Astrocyte (in vitro differentiated cells and primary cell): ENCODE results near the gene BRMS1L. TPM values are rescaled to one million over a fixed set of nuclear protein-coding genes. Genes with fewer than 3 reads are reported as not detected.

Experiments
- DNase-seq: peaks from one replicate; pipeline ENCODE4 v3.0.0-alpha.2; 2010; ENCODE audit warnings: low read depth
- FAIRE-seq: peaks from 2 replicates; lab custom pipeline; 2011; peaks lifted over from hg19 to GRCh38; lab: Jason Lieb, UNC
- H2AFZ ChIP-seq: 2 replicates; pipeline ENCODE4 v1.6.0; 2012; ENCODE audit warnings: low read depth, low read length, inconsistent platforms
- H3K27ac ChIP-seq: 2 replicates; pipeline ENCODE4 v1.5.1; 2011; ENCODE audit warnings: low read depth, low read length, inconsistent platforms
- H3K27me3 ChIP-seq: 2 replicates; pipeline ENCODE4 v1.6.0; 2011; ENCODE audit warnings: low read length, inconsistent platforms; ENCODE audit not compliant: insufficient read depth
- H3K36me3 ChIP-seq: 2 replicates; pipeline ENCODE4 v1.5.1; 2011; ENCODE audit warnings: low read length, inconsistent platforms; ENCODE audit not compliant: insufficient read depth
- H3K4me1 ChIP-seq: 2 replicates; pipeline ENCODE4 v1.5.1; 2011; ENCODE audit warnings: low read length, inconsistent platforms; ENCODE audit not compliant: insufficient read depth
- H3K4me2 ChIP-seq: 2 replicates; pipeline ENCODE4 v1.6.0; 2012; ENCODE audit warnings: low read length, inconsistent platforms
- H3K4me3 ChIP-seq: 2 replicates; pipeline ENCODE4 v1.5.1; 2011; ENCODE audit warnings: low read depth, mild to moderate bottlenecking, low read length, inconsistent platforms; ENCODE audit not compliant: insufficient read depth
- H3K79me2 ChIP-seq: 2 replicates; pipeline ENCODE4 v1.6.0; 2012; ENCODE audit warnings: mild to moderate bottlenecking, low read length, inconsistent platforms; ENCODE audit not compliant: insufficient read depth
- H3K9ac ChIP-seq: 2 replicates; pipeline ENCODE4 v1.6.0; 2012; ENCODE audit warnings: mild to moderate bottlenecking, low read length, inconsistent platforms
- H3K9me3 ChIP-seq: 2 replicates; pipeline ENCODE4 v1.5.1; 2012; ENCODE audit warnings: low read depth, mild to moderate bottlenecking, low read length, inconsistent platforms; ENCODE audit not compliant: insufficient read depth
- H4K20me1 ChIP-seq: 2 replicates; pipeline ENCODE4 v1.6.0; 2012; ENCODE audit warnings: low read length, inconsistent platforms; ENCODE audit not compliant: insufficient read depth
- H3K27ac Mint-ChIP-seq: one replicate; pipeline ENCODE4 v1.8.0; 2021; ENCODE audit warnings: mild to moderate bottlenecking, mixed read lengths; ENCODE audit not compliant: unreplicated experiment
- H3K27me3 Mint-ChIP-seq: one replicate; pipeline ENCODE4 v1.8.0; 2021; ENCODE audit warnings: low read depth, mixed read lengths; ENCODE audit not compliant: unreplicated experiment
- H3K36me3 Mint-ChIP-seq: one replicate; pipeline ENCODE4 v1.8.0; 2021; ENCODE audit warnings: low read depth, mixed read lengths; ENCODE audit not compliant: unreplicated experiment
- H3K4me1 Mint-ChIP-seq: one replicate; pipeline ENCODE4 v1.8.0; 2021; ENCODE audit warnings: low read depth, mixed read lengths; ENCODE audit not compliant: unreplicated experiment
- H3K4me3 Mint-ChIP-seq: one replicate; pipeline ENCODE4 v1.8.0; 2021; ENCODE audit warnings: mild to moderate bottlenecking, moderate library complexity, mixed read lengths; ENCODE audit not compliant: unreplicated experiment
- H3K9me3 Mint-ChIP-seq: one replicate; pipeline ENCODE4 v1.8.0; 2021; ENCODE audit warnings: mild to moderate bottlenecking, mixed read lengths; ENCODE audit not compliant: unreplicated experiment
- EZH2 ChIP-seq: IDR thresholded peaks from 2 replicates; pipeline ENCODE4 v1.6.1; 2012; ENCODE audit warnings: mild to moderate bottlenecking, low read length, inconsistent platforms; ENCODE audit not compliant: insufficient read depth
- total RNA-seq: library from RNA; stranded (reverse); gene quantifications from 2 replicates; pipeline ENCODE4 v1.2.1, GENCODE V29; 2021
- TF ChIP-seq, protein P1 (sequence below): IDR thresholded peaks from 2 replicates; pipeline ENCODE4 v1.5.1; 2011; ENCODE audit warnings: low read depth, mild to moderate bottlenecking, inconsistent platforms, low read length, moderate library complexity; ENCODE audit not compliant: insufficient read depth

The BRMS1L gene
- total RNA-seq, 1 donor from 2014 or later = 12.0 TPM

DNA sequence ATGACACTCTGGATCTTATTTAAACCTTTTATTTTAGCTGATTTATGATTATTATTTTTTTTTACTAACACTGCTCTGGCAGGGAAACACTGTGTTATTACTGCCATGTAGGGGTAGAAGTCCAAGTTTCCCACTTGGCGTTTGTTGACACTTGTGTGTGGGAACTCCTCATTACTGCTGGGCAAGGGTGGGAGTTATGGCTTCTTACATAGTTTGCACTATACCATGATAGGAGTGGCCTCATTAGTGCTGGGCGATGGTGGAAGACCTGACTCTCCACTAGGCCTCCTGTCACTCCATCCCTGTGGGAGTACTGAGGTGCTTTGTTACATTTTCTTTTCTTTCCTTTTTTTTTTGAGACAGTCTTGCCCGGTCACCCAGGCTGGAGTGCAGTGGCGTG is 83.5 kb downstream of the BRMS1L start:
- Histone ChIP-seq H4K20me1 (no peaks in the 10 kb centered on the region), H3K9ac (no peak overlapping the region), H3K4me3 (no peak overlapping the region), H3K79me2 (no peaks in the 10 kb centered on the region), H3K36me3 (no peaks in the 10 kb centered on the region), H3K27me3 (no peaks in the 10 kb centered on the region), H3K4me2 (no peak overlapping the region), H3K4me1 (no peaks in the 10 kb centered on the region), H3K9me3 (no peaks in the 10 kb centered on the region), H2AFZ (no peak overlapping the region), H3K27ac (no peak overlapping the region)
- Mint-ChIP-seq H3K27me3 (no peaks in the 10 kb centered on the region), H3K27ac (no peak overlapping the region), H3K9me3 (no peaks in the 10 kb centered on the region), H3K36me3 (no peaks in the 10 kb centered on the region), H3K4me3 (no peak overlapping the region), H3K4me1 (no peaks in the 10 kb centered on the region)
- TF ChIP-seq EZH2 = no peak
- TF ChIP-seq, protein P1, sequence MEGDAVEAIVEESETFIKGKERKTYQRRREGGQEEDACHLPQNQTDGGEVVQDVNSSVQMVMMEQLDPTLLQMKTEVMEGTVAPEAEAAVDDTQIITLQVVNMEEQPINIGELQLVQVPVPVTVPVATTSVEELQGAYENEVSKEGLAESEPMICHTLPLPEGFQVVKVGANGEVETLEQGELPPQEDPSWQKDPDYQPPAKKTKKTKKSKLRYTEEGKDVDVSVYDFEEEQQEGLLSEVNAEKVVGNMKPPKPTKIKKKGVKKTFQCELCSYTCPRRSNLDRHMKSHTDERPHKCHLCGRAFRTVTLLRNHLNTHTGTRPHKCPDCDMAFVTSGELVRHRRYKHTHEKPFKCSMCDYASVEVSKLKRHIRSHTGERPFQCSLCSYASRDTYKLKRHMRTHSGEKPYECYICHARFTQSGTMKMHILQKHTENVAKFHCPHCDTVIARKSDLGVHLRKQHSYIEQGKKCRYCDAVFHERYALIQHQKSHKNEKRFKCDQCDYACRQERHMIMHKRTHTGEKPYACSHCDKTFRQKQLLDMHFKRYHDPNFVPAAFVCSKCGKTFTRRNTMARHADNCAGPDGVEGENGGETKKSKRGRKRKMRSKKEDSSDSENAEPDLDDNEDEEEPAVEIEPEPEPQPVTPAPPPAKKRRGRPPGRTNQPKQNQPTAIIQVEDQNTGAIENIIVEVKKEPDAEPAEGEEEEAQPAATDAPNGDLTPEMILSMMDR = no peak
- no peak for DNase-seq
- FAIRE-seq = no peak

DNA sequence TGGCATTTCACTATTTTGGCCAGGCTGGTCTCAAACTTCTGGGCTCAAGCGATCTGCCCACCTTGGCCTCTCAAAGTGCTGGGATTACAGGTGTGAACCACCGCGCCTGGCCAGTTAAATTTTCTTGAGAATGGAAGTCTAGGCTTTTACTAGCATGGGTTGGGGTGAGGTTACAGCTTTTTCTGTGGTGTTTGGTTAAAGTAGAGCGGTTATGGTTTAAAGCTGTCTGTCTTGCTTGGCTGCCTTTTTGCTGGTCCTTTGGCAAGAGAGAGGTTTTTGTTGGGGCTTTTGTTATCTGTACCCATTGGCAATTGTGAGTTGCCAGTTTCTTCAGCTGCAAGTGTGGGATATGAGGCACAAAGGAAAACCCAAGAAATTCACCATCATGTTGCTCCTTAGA is 84.1 kb downstream of the BRMS1L start:
- Mint-ChIP-seq H3K4me1 (no peaks in the 10 kb centered on the region), H3K4me3 (no peak overlapping the region), H3K27me3 (no peaks in the 10 kb centered on the region), H3K27ac (no peak overlapping the region), H3K36me3 (no peaks in the 10 kb centered on the region), H3K9me3 (no peaks in the 10 kb centered on the region)
- no peaks in the 10 kb centered on the region for H3K9me3 ChIP-seq
- no peak overlapping the region for H3K4me3 ChIP-seq
- no peak overlapping the region for H3K27ac ChIP-seq
- no peaks in the 10 kb centered on the region for H3K27me3 ChIP-seq
- no peaks in the 10 kb centered on the region for H4K20me1 ChIP-seq
- H3K4me2 ChIP-seq = no peak overlapping the region
- no peak overlapping the region for H2AFZ ChIP-seq
- H3K9ac ChIP-seq = no peak overlapping the region
- FAIRE-seq (no peak), DNase-seq (no peak)
- no peaks in the 10 kb centered on the region for H3K36me3 ChIP-seq
- TF ChIP-seq, protein P1 = no peak
- no peak for TF ChIP-seq EZH2
- no peaks in the 10 kb centered on the region for H3K79me2 ChIP-seq
- H3K4me1 ChIP-seq = no peaks in the 10 kb centered on the region

DNA sequence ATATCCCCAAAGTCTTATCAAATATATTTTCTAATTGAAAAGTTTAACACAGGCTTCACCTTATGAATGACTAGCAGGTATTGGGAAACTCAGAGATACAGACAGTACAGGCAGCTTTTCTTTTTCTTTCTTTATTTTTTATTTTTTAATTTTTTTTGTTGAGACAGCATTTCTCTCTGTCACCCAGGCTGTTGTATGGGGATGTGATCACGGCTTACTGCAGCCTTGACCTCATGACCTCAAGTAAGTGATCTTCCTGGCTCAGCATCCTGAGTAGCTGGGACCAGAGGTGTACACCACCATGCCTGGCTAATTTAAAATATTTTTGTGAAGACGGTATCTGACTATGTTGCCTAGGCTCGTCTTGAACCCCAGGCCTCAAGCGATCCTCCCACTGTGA is 85.0 kb downstream of the BRMS1L start:
- no peaks in the 10 kb centered on the region for H4K20me1 ChIP-seq
- no peak for FAIRE-seq
- H3K36me3 ChIP-seq = no peaks in the 10 kb centered on the region
- H3K9me3 ChIP-seq = no peaks in the 10 kb centered on the region
- Mint-ChIP-seq H3K9me3 (no peaks in the 10 kb centered on the region), H3K4me3 (no peak overlapping the region), H3K27ac (no peak overlapping the region), H3K4me1 (no peaks in the 10 kb centered on the region), H3K27me3 (no peaks in the 10 kb centered on the region), H3K36me3 (no peaks in the 10 kb centered on the region)
- H3K4me1 ChIP-seq = no peaks in the 10 kb centered on the region
- no peak overlapping the region for H3K27ac ChIP-seq
- H3K4me2 ChIP-seq = no peak overlapping the region
- no peak overlapping the region for H3K9ac ChIP-seq
- H3K27me3 ChIP-seq = no peaks in the 10 kb centered on the region
- no peak for TF ChIP-seq EZH2
- TF ChIP-seq, protein P1 = no peak
- no peak overlapping the region for H3K4me3 ChIP-seq
- DNase-seq = no peak
- no peaks in the 10 kb centered on the region for H3K79me2 ChIP-seq
- no peak overlapping the region for H2AFZ ChIP-seq
